Measurements from ENCODE around the gene AAK1.

The AAK1 gene

GRCh38 chr2:69605284-69605683, 38.3 kb downstream of the AAK1 start:
- no peaks in the 10 kb centered on the region for H3K36me3 ChIP-seq (ENCODE audit: low read depth)
- no peak overlapping the region for H3K4me3 ChIP-seq (ENCODE audit: severe bottlenecking)
- no peaks in the 10 kb centered on the region for H3K4me1 ChIP-seq (ENCODE audit: insufficient read depth, poor library complexity, severe bottlenecking)
- no peak for ATAC-seq (ENCODE audit: low read depth)
- H3K27me3 ChIP-seq (ENCODE audit: insufficient read depth, poor library complexity, severe bottlenecking): no peaks in the 10 kb centered on the region
- no peak for DNase-seq (ENCODE audit: low spot score)
- H3K9me3 ChIP-seq (ENCODE audit: severe bottlenecking): peaks cover 2% of the 10 kb centered on the region
- no peak for TF ChIP-seq CTCF (IDR thresholded peaks at IDR 0.05; ENCODE audit: poor library complexity, severe bottlenecking)
- no peak overlapping the region for H3K27ac ChIP-seq (ENCODE audit: poor library complexity, severe bottlenecking)

- no peak overlapping the region for H3K27ac ChIP-seq (ENCODE audit: poor library complexity, severe bottlenecking)
- DNase-seq (ENCODE audit: low spot score): no peak
- ATAC-seq (ENCODE audit: low read depth): no peak
- H3K4me3 ChIP-seq (ENCODE audit: severe bottlenecking): no peak overlapping the region
- H3K27me3 ChIP-seq (ENCODE audit: insufficient read depth, poor library complexity, severe bottlenecking): no peaks in the 10 kb centered on the region
- H3K36me3 ChIP-seq (ENCODE audit: low read depth): no peaks in the 10 kb centered on the region
- no peak for TF ChIP-seq CTCF (IDR thresholded peaks at IDR 0.05; ENCODE audit: poor library complexity, severe bottlenecking)
- no peaks in the 10 kb centered on the region for H3K4me1 ChIP-seq (ENCODE audit: insufficient read depth, poor library complexity, severe bottlenecking)
- peaks cover 2% of the 10 kb centered on the region for H3K9me3 ChIP-seq (ENCODE audit: severe bottlenecking)
These were observed 38.7 kb downstream of the AAK1 start for GRCh38 chr2:69604836-69605235.

GRCh38 chr2:69604026-69604678, 39.4 kb downstream of the AAK1 start:
- H3K4me3 ChIP-seq (ENCODE audit: severe bottlenecking): no peak overlapping the region
- H3K4me1 ChIP-seq (ENCODE audit: insufficient read depth, poor library complexity, severe bottlenecking): no peaks in the 10 kb centered on the region
- H3K36me3 ChIP-seq (ENCODE audit: low read depth): no peaks in the 10 kb centered on the region
- DNase-seq (ENCODE audit: low spot score) (no peak), ATAC-seq (ENCODE audit: low read depth) (no peak)
- TF ChIP-seq CTCF (IDR thresholded peaks at IDR 0.05; ENCODE audit: poor library complexity, severe bottlenecking): no peak
- no peak overlapping the region for H3K27ac ChIP-seq (ENCODE audit: poor library complexity, severe bottlenecking)
- H3K9me3 ChIP-seq (ENCODE audit: severe bottlenecking): peaks cover 2% of the 10 kb centered on the region
- H3K27me3 ChIP-seq (ENCODE audit: insufficient read depth, poor library complexity, severe bottlenecking): no peaks in the 10 kb centered on the region

- H3K4me3 ChIP-seq (ENCODE audit: severe bottlenecking): no peak overlapping the region
- no peaks in the 10 kb centered on the region for H3K36me3 ChIP-seq (ENCODE audit: low read depth)
- ATAC-seq (ENCODE audit: low read depth): no peak
- no peak for DNase-seq (ENCODE audit: low spot score)
- no peaks in the 10 kb centered on the region for H3K27me3 ChIP-seq (ENCODE audit: insufficient read depth, poor library complexity, severe bottlenecking)
- no peak for TF ChIP-seq CTCF (IDR thresholded peaks at IDR 0.05; ENCODE audit: poor library complexity, severe bottlenecking)
- no peaks in the 10 kb centered on the region for H3K4me1 ChIP-seq (ENCODE audit: insufficient read depth, poor library complexity, severe bottlenecking)
- peaks cover 2% of the 10 kb centered on the region for H3K9me3 ChIP-seq (ENCODE audit: severe bottlenecking)
- H3K27ac ChIP-seq (ENCODE audit: poor library complexity, severe bottlenecking): no peak overlapping the region
These were observed 40.3 kb downstream of the AAK1 start for GRCh38 chr2:69603146-69603743.

- ATAC-seq (ENCODE audit: low read depth): peak; percentile 93
- Histone ChIP-seq H3K4me1 (ENCODE audit: insufficient read depth, poor library complexity, severe bottlenecking) (no peaks in the 10 kb centered on the region), H3K36me3 (ENCODE audit: low read depth) (no peaks in the 10 kb centered on the region), H3K4me3 (ENCODE audit: severe bottlenecking) (no peak overlapping the region), H3K27me3 (ENCODE audit: insufficient read depth, poor library complexity, severe bottlenecking) (no peaks in the 10 kb centered on the region), H3K27ac (ENCODE audit: poor library complexity, severe bottlenecking) (no peak overlapping the region), H3K9me3 (ENCODE audit: severe bottlenecking) (peaks cover 2% of the 10 kb centered on the region)
- no peak for TF ChIP-seq CTCF (IDR thresholded peaks at IDR 0.05; ENCODE audit: poor library complexity, severe bottlenecking)
- no peak for DNase-seq (ENCODE audit: low spot score)
These were observed 42.3 kb downstream of the AAK1 start for GRCh38 chr2:69601179-69601612.

Data from RWPE2 (cell line).